NB4 (cell line): ENCODE results near the gene KTN1.

Experiments used
- MYC ChIP-seq: IDR thresholded peaks from 2 replicates; pipeline ENCODE4 v1.6.1; 2011; ENCODE audit warnings: low read depth, low read length
- POLR2A ChIP-seq: IDR thresholded peaks from 2 replicates; pipeline ENCODE4 v1.6.1; 2011; ENCODE audit warnings: mild to moderate bottlenecking; ENCODE audit not compliant: insufficient read length; ENCODE audit errors: extremely low read depth
- TF ChIP-seq, protein P1 (sequence below): IDR thresholded peaks from one replicate; pipeline ENCODE4 v1.5.1; 2012; ENCODE audit warnings: low read depth, low read length

DNA sequence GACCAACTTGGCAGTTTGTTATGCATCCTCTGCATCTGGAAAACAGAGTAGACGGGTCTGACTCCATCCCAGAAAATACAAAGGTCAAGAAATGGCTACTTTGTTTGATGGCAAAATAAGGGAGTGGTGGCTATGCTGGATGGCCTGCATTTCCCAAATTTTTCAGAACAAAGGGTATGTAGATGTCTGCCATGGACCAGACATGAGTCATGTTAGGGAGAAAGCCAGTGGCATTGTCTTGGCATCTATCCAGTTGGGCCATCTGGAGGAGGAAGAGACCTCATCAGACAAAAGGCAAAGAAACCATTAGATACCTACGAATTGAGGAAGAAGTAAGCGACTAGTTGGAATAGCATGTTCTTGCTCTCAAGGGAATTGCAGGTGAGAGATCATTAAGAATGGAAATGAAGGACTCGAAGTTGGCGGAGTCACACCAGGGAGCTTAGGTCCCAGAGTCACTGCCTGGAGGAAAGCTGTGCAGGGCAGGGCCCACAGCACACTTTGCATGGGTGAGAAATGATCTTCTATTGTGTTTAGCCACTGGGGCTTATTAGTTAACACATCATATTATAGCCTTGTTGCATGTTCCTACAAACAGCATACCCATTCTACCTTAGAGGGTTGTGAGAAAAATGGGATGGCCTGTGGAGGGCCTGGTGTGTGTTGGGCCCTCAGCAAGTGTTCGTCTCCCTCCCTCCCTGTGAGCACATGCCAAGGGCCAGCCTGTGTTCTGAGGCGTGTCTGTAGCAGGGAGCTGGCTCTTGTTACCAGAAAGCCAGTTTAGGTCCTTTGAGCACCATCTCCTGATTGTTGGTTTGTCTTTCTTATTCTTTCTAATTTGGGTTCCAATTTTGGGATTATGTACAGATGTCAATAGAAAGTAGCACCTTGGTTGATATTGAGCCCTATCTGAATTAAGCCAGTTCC lies 119.4 kb downstream of the KTN1 start:
- TF ChIP-seq POLR2A (no peak), MYC (no peak)
- TF ChIP-seq, protein P1, sequence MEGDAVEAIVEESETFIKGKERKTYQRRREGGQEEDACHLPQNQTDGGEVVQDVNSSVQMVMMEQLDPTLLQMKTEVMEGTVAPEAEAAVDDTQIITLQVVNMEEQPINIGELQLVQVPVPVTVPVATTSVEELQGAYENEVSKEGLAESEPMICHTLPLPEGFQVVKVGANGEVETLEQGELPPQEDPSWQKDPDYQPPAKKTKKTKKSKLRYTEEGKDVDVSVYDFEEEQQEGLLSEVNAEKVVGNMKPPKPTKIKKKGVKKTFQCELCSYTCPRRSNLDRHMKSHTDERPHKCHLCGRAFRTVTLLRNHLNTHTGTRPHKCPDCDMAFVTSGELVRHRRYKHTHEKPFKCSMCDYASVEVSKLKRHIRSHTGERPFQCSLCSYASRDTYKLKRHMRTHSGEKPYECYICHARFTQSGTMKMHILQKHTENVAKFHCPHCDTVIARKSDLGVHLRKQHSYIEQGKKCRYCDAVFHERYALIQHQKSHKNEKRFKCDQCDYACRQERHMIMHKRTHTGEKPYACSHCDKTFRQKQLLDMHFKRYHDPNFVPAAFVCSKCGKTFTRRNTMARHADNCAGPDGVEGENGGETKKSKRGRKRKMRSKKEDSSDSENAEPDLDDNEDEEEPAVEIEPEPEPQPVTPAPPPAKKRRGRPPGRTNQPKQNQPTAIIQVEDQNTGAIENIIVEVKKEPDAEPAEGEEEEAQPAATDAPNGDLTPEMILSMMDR: no peak
